DMS79 (cell line): Measurements from ENCODE around the gene PRR35.

Source experiments
- DNase-seq: peaks from one replicate; lab custom pipeline; 2025; lab: John Stamatoyannopoulos, UW

Gene PRR35

GRCh38 chr16:560204-560700 is at the start of gene PRR35:
TSS of gene PRR35 (plus strand) at chr16:560394. CDS start at chr16:563295, 2,901 bp downstream.
- DNase-seq, result no peak

- no peak for DNase-seq
Measured at GRCh38 chr16:512802-513201, 47.4 kb upstream of the PRR35 start.

GRCh38 chr16:513950-514349 is 46.2 kb upstream of the PRR35 start:
- no peak for DNase-seq

- no peak for DNase-seq
Measured at GRCh38 chr16:515175-515938, 44.8 kb upstream of the PRR35 start.

GRCh38 chr16:515939-516226 is 44.3 kb upstream of the PRR35 start:
- DNase-seq, result no peak

DNA sequence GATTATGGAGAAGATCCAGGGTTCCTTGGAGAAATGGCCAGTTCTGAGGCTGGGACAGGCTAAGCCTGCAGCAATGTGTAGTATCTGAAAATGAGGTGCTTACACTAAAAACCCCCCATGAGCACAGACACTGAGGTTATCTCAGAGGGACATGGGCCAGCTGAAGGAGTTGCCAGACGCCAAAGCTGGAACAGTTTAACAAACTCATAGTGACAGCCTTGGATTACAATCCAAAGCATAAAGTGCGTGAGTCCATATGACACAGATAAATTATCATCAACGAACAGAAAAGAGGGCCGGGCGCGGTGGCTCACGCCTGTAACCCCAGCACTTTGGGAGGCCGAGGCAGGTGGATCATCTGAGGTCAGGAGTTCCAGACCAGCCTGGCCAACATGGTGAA is 43.9 kb upstream of the PRR35 start:
- no peak for DNase-seq

GRCh38 chr16:518858-519257 is 41.3 kb upstream of the PRR35 start:
- no peak for DNase-seq

DNA sequence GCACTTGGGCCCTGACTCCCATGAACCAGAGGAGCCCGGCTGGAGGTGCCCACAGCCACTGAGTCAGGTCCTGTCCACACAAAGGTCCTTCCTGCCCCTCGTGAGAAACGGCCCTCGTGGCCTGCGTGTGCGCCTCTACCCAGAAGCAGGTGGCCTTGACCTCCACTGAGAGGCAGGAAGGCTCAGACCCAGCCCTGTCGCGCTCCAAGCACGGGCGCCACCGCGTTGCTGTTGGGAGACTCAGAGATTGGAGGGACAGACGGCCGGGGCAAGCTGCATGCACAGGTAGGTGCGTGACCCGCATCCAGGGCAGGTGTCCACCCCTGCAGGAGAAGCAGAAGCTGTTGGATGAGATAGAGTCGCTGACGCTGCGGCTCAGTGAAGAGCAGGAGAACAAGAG is 40.8 kb upstream of the PRR35 start:
- DNase-seq, result no peak

- DNase-seq, result no peak
Measured at GRCh38 chr16:519841-520687, 40.1 kb upstream of the PRR35 start.

DNA sequence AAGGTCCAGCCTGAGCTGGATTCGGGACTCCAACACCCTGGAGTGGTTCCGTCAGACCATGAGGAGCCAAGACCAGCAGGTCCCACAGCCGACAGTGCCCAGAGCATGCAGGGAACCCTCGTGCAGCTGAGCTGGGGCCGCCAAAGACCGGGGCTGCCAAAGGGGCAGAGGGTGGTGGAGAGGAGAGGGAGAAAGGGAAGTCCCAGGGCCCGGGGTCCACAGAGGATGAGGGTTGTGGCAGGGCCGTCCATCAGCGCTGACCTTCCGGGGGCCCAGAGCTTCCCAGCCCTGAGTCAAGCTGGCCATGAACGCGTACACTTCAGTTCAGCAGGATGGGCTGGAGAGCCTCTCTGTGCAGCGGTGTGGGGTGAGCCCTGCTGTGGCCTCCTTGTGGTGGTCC is 39.3 kb upstream of the PRR35 start:
- DNase-seq, result no peak

- DNase-seq, result no peak
Measured at GRCh38 chr16:521381-522210, 38.6 kb upstream of the PRR35 start.

DNA sequence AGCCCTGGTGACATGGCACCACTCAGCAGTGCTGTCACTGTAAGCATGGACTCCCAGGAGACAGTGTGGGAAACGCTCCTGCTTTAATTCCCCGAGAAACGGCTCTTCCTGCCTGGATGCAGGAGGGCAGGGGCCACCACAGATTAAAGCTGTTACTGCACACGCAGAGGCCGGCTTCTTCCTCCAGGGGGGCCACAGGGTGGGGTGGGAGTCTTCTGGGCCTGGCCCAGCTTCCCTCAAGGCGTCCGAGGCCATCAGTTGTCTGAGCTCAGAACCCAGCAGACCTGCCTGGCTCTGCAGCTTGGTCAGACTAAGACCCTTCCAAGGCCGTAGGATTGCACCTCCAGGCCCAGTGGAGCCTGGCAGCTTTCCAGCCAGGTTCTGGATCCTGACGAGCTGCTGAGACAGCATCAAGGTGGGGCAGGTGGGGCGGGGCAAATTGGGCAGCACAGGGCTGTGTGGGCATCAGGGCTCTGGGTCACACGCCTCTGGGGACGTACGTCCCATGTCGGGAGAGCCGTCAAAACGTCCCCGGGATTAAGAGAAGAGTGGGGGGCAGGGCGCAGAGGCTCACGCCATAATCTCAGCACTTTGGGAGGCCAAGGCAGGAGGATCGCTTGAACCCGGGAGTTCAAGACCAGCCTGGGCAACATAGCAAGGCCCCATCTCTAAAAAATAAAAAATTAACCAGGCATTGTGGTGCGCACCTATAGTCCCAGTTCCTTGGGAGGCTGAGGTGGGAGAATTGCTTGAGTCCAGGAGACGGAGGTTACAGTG is 37.7 kb upstream of the PRR35 start:
- no peak for DNase-seq

DNA sequence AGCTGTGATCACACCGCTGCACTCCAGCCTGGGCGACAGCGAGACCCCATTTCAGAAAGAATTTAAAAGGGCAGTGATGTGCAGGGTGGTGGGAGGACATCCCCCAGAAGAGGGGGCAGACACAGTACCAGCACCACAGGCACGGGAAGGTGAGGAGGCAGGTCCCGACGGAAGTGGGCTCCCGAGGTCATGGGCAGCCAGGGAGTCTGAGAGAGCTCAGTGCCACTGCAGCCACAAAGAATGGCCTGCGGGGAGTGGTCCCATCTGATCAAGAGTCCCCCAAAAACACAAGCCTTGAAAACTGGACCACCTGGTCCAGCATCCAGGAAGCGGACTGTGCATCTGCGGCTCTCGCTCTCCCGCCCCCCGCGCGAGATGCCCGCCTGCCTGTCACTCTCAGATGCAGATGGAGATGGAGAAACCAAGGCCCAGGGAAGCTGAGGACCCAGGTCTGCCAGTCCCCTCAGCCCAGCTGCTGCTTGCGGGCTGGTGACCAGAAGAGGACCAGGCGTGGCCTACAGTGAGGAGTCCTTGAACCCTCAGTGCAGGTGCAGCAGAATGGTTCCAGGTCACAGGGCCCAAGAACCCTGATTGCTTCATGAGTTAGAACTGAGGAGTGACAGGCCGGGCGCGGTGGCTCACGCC is 37.0 kb upstream of the PRR35 start:
- no peak for DNase-seq

DNA sequence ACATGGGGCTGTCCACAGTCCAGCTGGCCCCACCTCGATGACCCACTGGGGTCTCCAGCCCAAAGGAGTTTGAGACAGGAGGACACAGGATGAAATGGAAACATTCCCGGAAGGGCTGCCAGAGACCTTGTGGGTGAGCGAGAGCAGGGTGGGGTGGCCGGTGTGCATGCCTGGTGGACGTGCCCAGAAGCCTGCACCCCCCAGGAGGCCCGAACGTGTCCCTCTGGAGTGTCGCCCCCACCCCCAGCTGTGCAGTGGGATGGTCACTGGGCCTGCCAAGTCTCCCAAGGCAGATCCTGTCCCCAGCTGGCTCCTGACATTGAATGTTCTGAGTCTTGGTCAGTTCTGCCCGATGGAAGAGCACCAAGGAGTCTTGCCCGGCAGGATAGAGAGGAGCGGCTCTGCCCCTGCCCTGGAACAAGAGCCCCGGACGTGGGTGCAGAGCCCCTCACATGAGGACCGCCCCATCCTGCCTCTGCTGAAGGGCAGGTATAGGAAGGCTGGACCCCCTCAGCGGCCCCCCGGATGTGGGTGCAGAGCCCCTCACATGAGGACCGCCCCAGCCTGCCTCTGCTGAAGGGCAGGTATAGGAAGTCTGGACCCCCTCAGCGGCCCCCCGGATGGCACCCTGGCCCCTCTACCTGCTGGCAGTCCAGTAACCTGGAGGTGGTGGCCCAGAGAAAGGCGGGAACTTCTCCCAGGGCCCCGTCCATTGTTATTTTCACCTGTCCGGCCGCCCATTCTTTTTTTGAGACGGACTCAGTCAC is 35.7 kb upstream of the PRR35 start:
- no peak for DNase-seq

GRCh38 chr16:525123-525519 is 35.1 kb upstream of the PRR35 start:
- DNase-seq, result no peak

GRCh38 chr16:525520-526180 is 34.5 kb upstream of the PRR35 start:
- peak; percentile 6 for DNase-seq

- DNase-seq, result peak; percentile 53
Measured at GRCh38 chr16:526181-527014, 33.8 kb upstream of the PRR35 start.

GRCh38 chr16:527015-527903 is 32.9 kb upstream of the PRR35 start, which contains the start of gene CAPN15:
TSS of gene CAPN15 (plus strand) at chr16:527712. CDS start at chr16:546839, 19,127 bp downstream.
- DNase-seq, result peak; percentile 82
